Epithelial cell of alveolus of lung (primary cell): ENCODE data around the gene SATB2. TPM values are rescaled to one million over a fixed set of nuclear protein-coding genes. Genes with fewer than 3 reads are reported as not detected.

Source experiments
- total RNA-seq: library from RNA; depleted of rRNA; stranded (reverse); fragments of >200 nt; gene quantifications from 2 replicates; pipeline ENCODE4 v1.2.1, GENCODE V29; 2015

SATB2 gene
- 4.7 and 7.3 TPM in 2 replicates for total RNA-seq

DNA sequence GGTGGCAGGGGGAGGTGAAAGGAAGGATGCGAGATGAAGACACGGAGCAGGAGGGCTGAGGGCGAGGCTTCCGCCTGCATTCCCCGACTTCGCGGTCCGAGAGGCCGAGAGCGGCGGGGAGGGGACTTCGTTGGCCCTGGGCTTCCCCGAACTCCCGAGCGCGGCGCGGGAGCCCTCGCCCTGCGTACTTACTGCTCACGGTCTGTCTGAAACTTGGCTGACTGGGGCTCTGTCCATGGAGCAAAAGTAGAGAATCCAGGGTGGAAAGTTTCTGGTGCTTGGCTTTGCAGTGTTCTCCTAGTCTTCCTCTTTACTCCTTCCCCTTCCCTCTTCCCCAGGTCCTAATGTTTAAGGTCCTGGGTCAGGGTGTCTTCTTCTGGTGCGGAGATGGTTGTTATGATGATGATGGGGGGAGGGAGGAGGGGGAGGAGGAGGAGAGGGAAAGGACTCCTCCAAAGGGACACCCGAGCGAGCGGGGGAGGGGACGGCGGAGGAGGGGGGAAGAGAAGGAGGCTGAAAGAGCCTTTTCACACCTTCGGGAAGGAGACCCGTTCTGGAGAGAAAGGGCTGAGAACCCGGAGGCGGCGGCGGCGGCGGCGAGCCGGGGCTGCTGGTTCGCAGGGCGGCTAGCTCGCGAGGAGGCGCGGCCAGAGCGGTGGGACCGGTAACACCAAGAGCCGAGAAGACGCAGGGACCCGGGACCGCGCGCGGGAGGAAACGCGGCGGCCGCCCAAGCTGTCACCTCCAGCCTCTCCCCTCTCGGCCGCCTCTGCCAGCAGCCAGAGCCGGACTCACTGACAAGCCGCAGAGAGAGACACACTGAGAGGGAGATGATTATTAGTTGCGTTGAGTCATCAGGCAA is at the start of gene SATB2:
SATB2 (minus strand) TSS at position 793 of the 862 bp plus-strand sequence. CDS start 1,902 bp downstream, outside the sequence.

